Upper lobe of left lung (tissue), 6 donors: ENCODE results near the gene USP34. TPM values are rescaled to one million over a fixed set of nuclear protein-coding genes. Genes with fewer than 3 reads are reported as not detected.

ENCODE experiments used
- ATAC-seq, 2 donors: fragments of 200-7000 bp; cut with Tn5 transposase; one replicate each; pipeline ENCODE4 v1.9.1; 2022; ENCODE audit warnings: mild to moderate bottlenecking in 2 of 2, moderate library complexity in 2 of 2; ENCODE audit not compliant: low FRiP score in 2 of 2
- DNase-seq, 2 donors: peaks; one replicate each; pipeline ENCODE4 v3.0.0-alpha.2; 2019 to 2020
- H3K27ac ChIP-seq, 4 donors: fragments of 200-600 bp; sonication (generic); one replicate each; pipeline ENCODE4 v1.5.1; 2016 to 2019
- H3K27me3 ChIP-seq, 4 donors: fragments of 200-600 bp; sonication (generic); one replicate each; pipeline ENCODE4 v1.5.1; 2017 to 2019
- H3K36me3 ChIP-seq, 4 donors: fragments of 200-600 bp; sonication (generic); one replicate each; pipeline ENCODE4 v1.5.1; 2016 to 2019
- H3K4me1 ChIP-seq, 4 donors: fragments of 200-600 bp; sonication (generic); one replicate each; pipeline ENCODE4 v1.5.1; 2018 to 2019
- H3K4me3 ChIP-seq, 4 donors: fragments of 200-600 bp; sonication (generic); one replicate each; pipeline ENCODE4 v1.5.1; 2017 to 2019; ENCODE audit warnings: mild to moderate bottlenecking in 2 of 4, moderate library complexity in 1 of 4
- H3K9me3 ChIP-seq, 4 donors: fragments of 200-600 bp; sonication (generic); one replicate each; pipeline ENCODE4 v1.5.1; 2018 to 2019
- EP300 ChIP-seq, 4 donors: sonication (generic); formaldehyde crosslinking; IDR thresholded peaks; one replicate each; pipeline ENCODE4 v1.5.1; 2017; ENCODE audit warnings: antibody characterized with exemption in 4 of 4, control low read depth in 2 of 4
- POLR2A ChIP-seq, 4 donors: fragments of 450-650 bp; IDR thresholded peaks; one replicate each; pipeline ENCODE4 v1.5.1; 2016 to 2017; ENCODE audit warnings: antibody characterized with exemption in 4 of 4, mild to moderate bottlenecking in 2 of 4
- POLR2AphosphoS5 ChIP-seq, 2 donors: sonication (generic); formaldehyde crosslinking; IDR thresholded peaks; one replicate each; pipeline ENCODE4 v1.5.1; 2017; ENCODE audit warnings: antibody characterized with exemption in 2 of 2
- WGBS, 2 donors: methylation state at CpG; one replicate each; pipeline ENCODE4 v1.1.5; 2017 to 2018; 5-methylcytosine and 5-hydroxymethylcytosine counted together
- small RNA-seq, 4 donors: library from RNA; depleted of rRNA; stranded (forward); fragments of <200 nt; gene quantifications; one replicate each; pipeline ENCODE3, GENCODE V24; 2016
- total RNA-seq, 6 donors: library from RNA; depleted of rRNA in 4 of 6; stranded (reverse); fragments of >200 nt in 4 of 6; gene quantifications; one replicate each; pipeline versions ENCODE4 v1.1.0 to v1.2.1, GENCODE V29; 2016 to 2021
- TF ChIP-seq, protein P1 (sequence below), 6 experiments: fragments of 450-650 bp in 4 of 6; fragments of 200-600 bp in 2 of 6; sonication (generic) in 2 of 6; IDR thresholded peaks; one replicate each; pipeline ENCODE4 v1.5.1; 2016 to 2019; ENCODE audit warnings: antibody characterized with exemption in 6 of 6
- donor health status: DM: no; HTN: no; CAD: no; lungs with moderate emphysema.
- donor health status: DM: no; HTN: yes; CAD: no; lungs with severe emphysema.

USP34 gene
- total RNA-seq, 6 donors from 2014 or later, result 73.8 to 223 (median 114) TPM

DNA sequence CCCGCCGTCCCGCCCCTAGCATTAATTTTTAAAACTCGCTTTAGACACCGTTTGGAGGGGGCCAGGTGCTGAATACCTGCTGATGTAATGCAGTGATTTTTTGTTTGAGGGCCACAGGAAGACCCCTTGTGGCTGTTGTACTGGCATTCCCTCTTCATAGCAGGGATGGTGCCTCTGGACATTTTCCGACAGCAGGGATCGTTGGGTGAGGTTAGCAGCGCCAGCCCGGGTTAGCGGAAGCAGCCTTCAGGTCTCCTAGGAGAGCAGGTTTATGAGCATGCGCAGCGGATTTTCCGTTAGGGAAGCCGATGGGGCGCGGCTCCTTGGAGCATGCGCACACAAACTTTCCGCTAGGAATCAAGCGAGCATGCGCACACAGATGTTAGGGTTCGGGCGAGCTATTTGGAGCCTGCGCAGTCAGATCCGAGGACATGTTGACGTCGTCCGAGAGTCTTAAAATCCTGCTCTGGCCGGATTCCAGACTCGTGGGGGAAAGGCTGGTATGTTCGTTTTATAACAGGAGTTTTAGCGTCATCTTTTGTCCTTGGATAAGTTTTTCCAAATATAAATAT, 326.1 kb downstream of the USP34 start:
- ATAC-seq, result peak; percentile 95 to 99
- Histone ChIP-seq H3K9me3 (no peaks in the 10 kb centered on the region), H3K4me3 (peak overlapping the region; percentile 31 to 65 (median 51)), H3K36me3 (peaks cover 4 to 14% (median 5%) of the 10 kb centered on the region in 4 donors), H3K27ac (peak overlapping the region; percentile 70 to 84 (median 76)), H3K4me1 (peaks cover 7 to 16% (median 9%) of the 10 kb centered on the region in 4 donors), H3K27me3 (no peaks in the 10 kb centered on the region)
- peak; percentile 83 to 97 for DNase-seq
- TF ChIP-seq EP300 (IDR thresholded peaks at IDR 0.05) (no peak), POLR2AphosphoS5 (IDR thresholded peaks at IDR 0.05) (peak; percentile 71 to 77), POLR2A (IDR thresholded peaks at IDR 0.05) (peak in 3 of 4 donors; percentile 45 to 74 (median 49))
- TF ChIP-seq, protein P1, sequence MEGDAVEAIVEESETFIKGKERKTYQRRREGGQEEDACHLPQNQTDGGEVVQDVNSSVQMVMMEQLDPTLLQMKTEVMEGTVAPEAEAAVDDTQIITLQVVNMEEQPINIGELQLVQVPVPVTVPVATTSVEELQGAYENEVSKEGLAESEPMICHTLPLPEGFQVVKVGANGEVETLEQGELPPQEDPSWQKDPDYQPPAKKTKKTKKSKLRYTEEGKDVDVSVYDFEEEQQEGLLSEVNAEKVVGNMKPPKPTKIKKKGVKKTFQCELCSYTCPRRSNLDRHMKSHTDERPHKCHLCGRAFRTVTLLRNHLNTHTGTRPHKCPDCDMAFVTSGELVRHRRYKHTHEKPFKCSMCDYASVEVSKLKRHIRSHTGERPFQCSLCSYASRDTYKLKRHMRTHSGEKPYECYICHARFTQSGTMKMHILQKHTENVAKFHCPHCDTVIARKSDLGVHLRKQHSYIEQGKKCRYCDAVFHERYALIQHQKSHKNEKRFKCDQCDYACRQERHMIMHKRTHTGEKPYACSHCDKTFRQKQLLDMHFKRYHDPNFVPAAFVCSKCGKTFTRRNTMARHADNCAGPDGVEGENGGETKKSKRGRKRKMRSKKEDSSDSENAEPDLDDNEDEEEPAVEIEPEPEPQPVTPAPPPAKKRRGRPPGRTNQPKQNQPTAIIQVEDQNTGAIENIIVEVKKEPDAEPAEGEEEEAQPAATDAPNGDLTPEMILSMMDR (IDR thresholded peaks at IDR 0.05), result peak in 1 of 6 experiments; percentile 24
- WGBS, 2 donors, result 8 to 10% methylated on average over 19 to 31 of the region's 31 CpGs

DNA sequence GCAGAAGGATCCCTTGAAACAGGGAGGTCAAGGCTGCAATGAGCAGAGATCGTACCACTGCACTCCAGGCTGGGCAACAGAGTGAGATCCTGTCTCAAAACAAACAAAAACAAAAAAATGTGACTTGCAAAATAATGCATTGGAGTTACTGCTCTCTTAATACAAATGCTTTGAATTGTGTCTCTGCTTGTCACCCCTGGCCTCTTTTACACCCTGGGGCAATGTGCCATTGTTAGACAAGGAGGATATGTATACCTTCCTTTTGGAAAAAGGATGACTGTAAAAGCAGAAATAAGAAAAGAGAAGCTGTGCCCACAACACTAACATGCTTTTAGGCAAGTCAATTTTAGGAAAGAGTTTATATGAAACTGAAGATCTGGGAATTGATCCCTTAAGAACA, 329.7 kb downstream of the USP34 start:
- H3K36me3 ChIP-seq, result no peaks in the 10 kb centered on the region
- no peak for ATAC-seq
- no peak overlapping the region for H3K4me3 ChIP-seq
- peaks cover 7 to 16% (median 9%) of the 10 kb centered on the region in 4 donors for H3K4me1 ChIP-seq
- no peaks in the 10 kb centered on the region for H3K9me3 ChIP-seq
- no peaks in the 10 kb centered on the region for H3K27me3 ChIP-seq
- TF ChIP-seq POLR2A (IDR thresholded peaks at IDR 0.05), result no peak
- TF ChIP-seq, protein P1 (IDR thresholded peaks at IDR 0.05), result no peak
- TF ChIP-seq EP300 (IDR thresholded peaks at IDR 0.05), result no peak
- TF ChIP-seq POLR2AphosphoS5 (IDR thresholded peaks at IDR 0.05), result no peak
- 84 to 95% methylated on average over 1 of the region's 1 CpG for WGBS, 2 donors
- H3K27ac ChIP-seq, result no peak overlapping the region
- DNase-seq, result no peak

DNA sequence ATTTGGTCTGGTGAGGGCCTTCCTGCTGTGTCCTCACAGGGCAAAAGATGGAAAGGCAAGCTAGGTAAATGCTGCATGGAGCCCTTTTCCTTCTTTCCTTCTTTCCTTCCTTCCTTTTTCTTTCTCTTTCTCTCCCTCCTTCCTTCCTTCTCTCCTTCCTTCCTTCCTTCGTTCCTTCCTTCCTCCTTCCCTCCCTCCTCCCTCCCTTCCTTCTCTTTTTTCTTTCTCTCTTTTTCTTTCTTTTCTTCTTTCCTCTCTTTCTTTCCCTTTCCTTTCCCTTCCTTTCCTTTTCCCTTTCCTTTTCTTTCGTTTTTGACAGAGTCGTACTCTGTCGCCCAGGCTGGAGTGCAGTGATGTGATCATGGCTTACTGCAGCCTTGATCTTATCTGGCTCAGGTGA, 332.0 kb downstream of the USP34 start:
- WGBS, 2 donors, result 80 to 87% methylated on average over 4 of the region's 4 CpGs

More for the DNA sequence above, 332.0 kb downstream of the USP34 start:
- DNase-seq (no peak), ATAC-seq (no peak)
- Histone ChIP-seq H3K36me3 (no peaks in the 10 kb centered on the region), H3K9me3 (no peaks in the 10 kb centered on the region), H3K4me1 (peaks cover 0 to under 1% (median 0%) of the 10 kb centered on the region in 4 donors), H3K4me3 (no peak overlapping the region), H3K27ac (no peak overlapping the region), H3K27me3 (no peaks in the 10 kb centered on the region)
- TF ChIP-seq, protein P1 (IDR thresholded peaks at IDR 0.05), result no peak
- TF ChIP-seq POLR2AphosphoS5 (IDR thresholded peaks at IDR 0.05) (no peak), POLR2A (IDR thresholded peaks at IDR 0.05) (no peak), EP300 (IDR thresholded peaks at IDR 0.05) (no peak)

Small RNA genes within 50 kb of the gene (small RNA-seq; reads per million reads assigned to genes)
- gene SNORA70B, result 0 reads per million in 4 donors

Other genes starting within 250 kb of the USP34 start
- 100 to 1,000 TPM in 2 of 6 donors, 10 to 100 TPM in 4; 52.2 to 145 (median 81.9) TPM for gene XPO1, start 67.3 kb upstream of the USP34 start, total RNA-seq